HG02610 (cell line): ENCODE data around the gene NPTN.
"Not testable (repeated sequence)": the region's sequence is repeated elsewhere in the genome, so short reads cannot be mapped to it uniquely, and the experiment has no call there.

Source experiments
- ATAC-seq: cut with Tn5 transposase; IDR thresholded peaks from one replicate; pipeline ENCODE4 v1.9.1; 2021; ENCODE audit warnings: mild to moderate bottlenecking, moderate library complexity; ENCODE audit not compliant: unreplicated experiment

The NPTN gene

GRCh38 chr15:73601451-73602445, 31.4 kb downstream of the NPTN start:
- ATAC-seq, result no peak

GRCh38 chr15:73600413-73601335, 32.5 kb downstream of the NPTN start:
- no peak for ATAC-seq

GRCh38 chr15:73599934-73600333, 33.3 kb downstream of the NPTN start:
- ATAC-seq, result no peak

DNA sequence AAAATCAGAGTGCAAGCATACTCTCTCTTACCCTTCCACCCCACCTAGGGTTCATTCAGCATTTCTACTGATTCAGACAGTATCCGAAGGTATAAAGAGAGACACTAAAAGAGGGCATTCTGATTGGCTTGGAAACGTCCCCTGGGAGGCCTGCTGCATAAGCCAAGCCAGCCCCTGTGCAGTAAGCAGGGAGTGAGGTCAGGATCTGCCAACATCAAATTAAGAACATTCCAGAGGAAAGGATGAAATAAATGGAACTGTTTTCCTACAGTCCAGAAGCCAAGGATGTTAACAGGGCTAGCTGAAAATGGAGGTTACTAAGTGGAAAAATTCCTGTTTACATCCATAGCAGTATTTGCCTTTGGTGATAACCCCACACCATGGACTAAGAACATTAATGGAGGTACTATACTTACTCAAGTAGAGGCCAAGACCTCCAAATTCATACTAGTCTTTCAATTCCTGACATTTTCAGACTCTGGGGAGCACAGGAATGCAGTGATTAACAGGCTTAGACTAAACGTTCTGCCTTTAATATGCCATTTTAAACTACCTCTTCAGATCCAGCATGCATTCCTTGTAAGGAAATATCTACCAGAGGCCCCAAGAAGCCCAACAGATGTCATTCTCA, 34.5 kb downstream of the NPTN start:
- no peak for ATAC-seq

- ATAC-seq, result no peak
These were observed 36.1 kb downstream of the NPTN start for GRCh38 chr15:73597036-73597638.

- no peak for ATAC-seq
These were observed 37.0 kb downstream of the NPTN start for GRCh38 chr15:73596174-73596573.

DNA sequence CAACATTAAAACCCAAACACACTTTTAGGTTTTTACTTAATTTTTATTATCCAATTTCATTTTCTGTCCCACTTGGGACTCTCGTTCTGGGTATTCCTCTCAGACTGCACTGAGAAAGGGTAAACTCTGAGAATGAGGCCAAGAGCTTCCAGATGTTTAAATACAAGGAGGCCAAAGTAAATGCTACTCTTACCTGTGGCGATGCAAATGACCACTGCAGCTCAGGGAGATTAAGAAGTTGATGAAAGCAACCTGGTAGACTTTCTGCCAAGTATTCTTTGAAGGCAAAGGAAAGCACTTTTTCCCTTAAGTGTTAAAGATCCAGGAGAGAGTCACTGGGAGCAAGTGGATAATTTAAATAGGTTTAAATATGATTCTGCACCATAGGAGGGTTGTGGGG, 39.1 kb downstream of the NPTN start:
- ATAC-seq, result no peak

DNA sequence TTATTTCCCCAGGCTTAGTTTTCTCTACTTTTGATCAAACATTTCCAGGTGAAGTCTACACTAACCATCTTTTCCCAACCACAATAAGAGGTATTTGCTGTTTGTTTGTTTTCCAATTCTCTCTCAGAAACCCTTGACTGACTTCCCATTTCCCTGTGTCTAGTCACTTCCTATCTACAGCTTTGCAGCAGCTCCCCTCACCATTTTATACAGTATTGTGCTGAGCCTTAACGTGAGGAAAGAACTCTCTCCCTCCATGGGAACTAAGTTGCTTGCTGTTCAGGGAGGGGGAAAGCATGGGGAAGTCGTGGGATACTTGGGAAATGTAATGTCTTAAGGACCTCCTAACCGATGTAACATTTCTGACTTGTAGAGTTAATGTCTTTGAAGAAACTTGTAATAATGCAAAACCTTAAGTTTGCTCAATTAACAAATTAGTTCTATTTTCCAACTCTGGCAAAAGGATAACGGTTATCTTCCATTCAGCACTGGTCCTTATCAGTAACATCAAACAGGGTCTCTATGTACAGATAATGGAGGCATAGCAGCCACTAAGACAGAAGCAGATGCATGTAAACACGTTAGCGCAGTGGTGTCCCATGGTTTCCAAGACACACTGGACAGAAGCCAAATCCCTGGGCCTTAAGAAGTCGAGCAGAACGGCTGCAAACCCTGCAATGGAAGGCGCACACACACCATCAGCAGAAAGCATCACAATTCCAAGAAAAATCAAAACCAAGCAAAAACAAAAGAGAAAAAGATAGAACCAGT, 39.7 kb downstream of the NPTN start:
- ATAC-seq, result no peak

DNA sequence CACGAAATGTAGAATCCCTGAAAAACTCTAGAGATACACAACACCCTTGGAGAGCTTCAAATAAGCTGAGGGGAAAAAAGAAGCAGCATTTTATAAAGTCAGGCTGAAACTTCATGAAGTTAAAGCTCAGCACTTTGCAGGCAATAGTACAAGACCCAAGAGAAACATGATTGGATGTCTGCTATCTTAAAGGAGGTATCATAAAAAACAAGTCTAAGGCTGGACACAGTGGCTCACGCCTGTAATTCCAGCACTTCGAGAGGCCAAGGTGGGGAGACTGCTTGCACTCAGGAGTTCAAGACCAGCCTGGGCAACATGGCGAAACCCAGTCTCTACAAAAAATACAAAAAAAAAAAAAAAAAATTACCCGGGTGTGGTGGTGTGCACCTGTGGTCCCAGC, 42.9 kb downstream of the NPTN start:
- no peak for ATAC-seq

- no peak for ATAC-seq
These were observed 43.4 kb downstream of the NPTN start for GRCh38 chr15:73589766-73590165.

GRCh38 chr15:73585871-73586654, 47.1 kb downstream of the NPTN start:
- no peak for ATAC-seq

DNA sequence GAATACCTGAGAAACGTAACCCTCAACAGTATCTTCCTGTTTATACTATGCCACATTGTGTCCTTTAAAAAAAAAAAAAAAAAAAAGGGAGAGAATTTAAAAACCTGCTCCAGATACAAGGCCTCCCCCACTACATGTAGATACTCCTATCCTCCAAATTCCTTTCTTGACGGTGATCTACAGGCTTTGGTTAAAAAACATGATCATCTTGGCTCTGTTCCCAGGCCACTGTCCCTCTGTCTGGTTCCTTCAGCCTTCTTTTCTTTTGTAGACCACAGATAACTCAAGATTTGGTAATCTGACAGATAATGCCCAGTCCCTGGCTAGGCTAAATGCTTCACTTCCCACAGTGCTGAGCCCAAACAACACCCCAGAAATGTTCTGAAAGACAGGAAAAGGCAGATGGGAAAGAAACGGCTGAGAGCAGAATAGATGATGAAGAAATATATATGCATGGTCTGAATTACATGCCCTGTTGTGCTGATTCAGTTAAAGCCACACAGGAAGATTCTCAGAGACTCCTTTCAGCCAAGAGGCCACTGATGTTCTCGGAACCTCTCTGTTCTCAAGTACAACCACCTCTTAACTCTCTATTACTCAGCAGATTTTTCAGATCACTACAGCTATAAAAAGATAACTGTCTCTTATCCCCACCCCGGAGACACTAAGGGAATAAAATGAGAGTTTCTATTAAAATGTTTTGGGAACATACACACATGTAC, 48.3 kb downstream of the NPTN start:
- no peak for ATAC-seq

DNA sequence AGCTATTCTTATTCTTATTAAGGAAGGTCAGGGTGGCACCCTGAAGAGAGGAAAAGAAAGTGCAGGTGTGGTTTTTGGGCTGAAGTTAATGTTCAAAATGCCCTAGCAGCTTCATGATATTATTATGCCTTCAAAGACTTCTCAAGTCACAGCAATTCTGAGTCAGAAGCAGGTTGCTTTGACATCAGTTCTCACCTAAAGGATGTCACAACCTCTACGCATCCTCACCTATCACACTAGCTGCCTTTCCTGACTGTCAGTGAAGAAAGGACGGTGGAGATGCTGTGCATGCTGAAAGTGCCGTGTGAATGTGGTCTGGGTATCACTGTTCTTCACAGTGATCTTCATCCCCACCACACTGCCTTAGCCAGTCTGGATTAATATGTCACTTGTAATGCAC, 49.6 kb downstream of the NPTN start:
- ATAC-seq, result no peak

DNA sequence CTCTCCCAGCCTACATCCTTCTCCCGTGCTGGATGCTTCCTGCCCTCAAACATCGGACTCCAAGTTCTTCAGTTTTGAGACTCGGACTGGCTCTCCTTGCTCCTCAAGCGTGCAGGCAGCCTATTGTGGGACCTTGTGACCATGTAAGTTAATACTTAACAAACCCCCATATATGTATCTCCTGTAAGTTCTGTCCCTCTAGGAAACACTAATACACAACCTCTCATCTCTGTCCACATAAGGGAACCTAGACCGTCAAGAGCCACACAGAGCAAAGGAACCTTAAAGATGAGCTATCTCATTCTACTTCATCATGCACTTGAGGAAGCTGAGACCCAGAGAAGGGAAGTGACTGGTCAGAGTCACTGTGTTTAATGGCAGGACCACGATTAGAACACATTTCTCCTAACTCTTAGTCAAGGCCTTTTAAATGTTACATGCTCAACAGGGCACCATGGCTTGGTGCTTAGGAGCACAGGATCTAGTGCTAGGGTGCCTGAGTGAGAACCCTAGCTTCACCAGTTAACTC, 50.3 kb downstream of the NPTN start:
- no peak for ATAC-seq

DNA sequence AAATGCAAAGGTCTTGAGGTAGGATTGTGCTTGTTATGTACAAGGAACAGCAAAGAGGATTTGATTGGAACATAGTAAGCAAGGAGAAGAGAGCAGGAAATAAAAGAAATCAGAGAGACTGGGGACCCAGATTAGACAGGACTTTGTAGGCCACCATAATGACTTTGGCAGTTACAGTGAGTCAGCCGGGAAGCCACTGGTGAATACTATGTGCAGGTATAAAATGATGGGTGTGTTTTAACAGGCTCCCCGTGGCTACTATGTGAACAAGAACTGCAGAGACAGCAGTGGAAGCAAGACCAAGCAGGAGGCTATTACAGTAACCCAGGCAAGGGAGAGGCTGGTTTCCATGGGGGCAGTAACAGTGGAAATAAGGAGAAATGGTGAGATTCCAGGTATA, 55.2 kb downstream of the NPTN start:
- ATAC-seq, result no peak

- not testable (repeated sequence) for ATAC-seq
These were observed 55.6 kb downstream of the NPTN start for GRCh38 chr15:73577593-73577992.

GRCh38 chr15:73575636-73576247, 57.4 kb downstream of the NPTN start:
- ATAC-seq, result no peak

DNA sequence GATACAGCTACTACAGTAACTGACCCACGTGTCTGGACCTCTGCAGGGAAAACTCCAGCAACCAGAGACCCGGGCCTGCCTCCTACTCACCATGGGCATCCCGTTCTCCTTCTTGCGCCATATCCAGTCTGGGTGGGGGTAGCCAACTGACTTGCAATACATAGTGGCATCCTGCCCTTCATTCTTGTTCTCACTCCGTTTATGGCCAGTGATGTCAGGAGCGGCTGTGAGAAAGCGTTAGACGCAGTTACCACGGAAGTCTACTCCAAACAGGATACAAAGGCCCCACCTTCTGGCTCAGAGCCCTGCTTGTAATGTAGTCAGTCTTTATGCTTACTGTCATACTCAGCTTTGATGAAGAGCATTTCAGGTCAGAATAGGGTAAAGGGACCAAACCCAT, 59.6 kb downstream of the NPTN start:
- ATAC-seq, result no peak
